GM23338 (cell line): ENCODE data around the gene LGR5. TPM values are rescaled to one million over a fixed set of nuclear protein-coding genes. Genes with fewer than 3 reads are reported as not detected.

Source experiments
- ATAC-seq: fragments of 200-7000 bp; cut with Tn5 transposase; 3 replicates; pipeline ENCODE4 v1.9.1; 2020
- DNase-seq: peaks from one replicate; pipeline ENCODE4 v3.0.0-alpha.2; 2015; ENCODE audit warnings: low spot score
- H2AFZ ChIP-seq: fragments of 200-600 bp; sonication (generic); 2 replicates; pipeline ENCODE4 v1.8.0; 2016; ENCODE audit warnings: antibody characterized with exemption, mild to moderate bottlenecking, moderate library complexity
- H3F3A ChIP-seq: fragments of 200-600 bp; sonication (generic); replicated peaks from 2 replicates; pipeline ENCODE4 v1.8.0; 2017; ENCODE audit warnings: antibody characterized with exemption, mixed run types, low read depth
- H3K27ac ChIP-seq: fragments of 200-600 bp; sonication (generic); 2 replicates; pipeline ENCODE4 v1.6.1; 2016; ENCODE audit warnings: low read depth
- H3K27me3 ChIP-seq: fragments of 200-600 bp; sonication (generic); 2 replicates; pipeline ENCODE4 v1.8.0; 2016; ENCODE audit warnings: mild to moderate bottlenecking, mixed run types, moderate library complexity; ENCODE audit not compliant: insufficient read depth
- H3K36me3 ChIP-seq: fragments of 200-600 bp; sonication (generic); 2 replicates; pipeline ENCODE4 v1.8.0; 2016; ENCODE audit warnings: mild to moderate bottlenecking; ENCODE audit not compliant: insufficient read depth
- H3K4me1 ChIP-seq: fragments of 200-600 bp; sonication (generic); 2 replicates; pipeline ENCODE4 v1.8.0; 2016; ENCODE audit warnings: mild to moderate bottlenecking, moderate library complexity; ENCODE audit not compliant: insufficient read depth
- H3K4me2 ChIP-seq: fragments of 200-600 bp; sonication (generic); 2 replicates; pipeline ENCODE4 v1.7.1; 2017; ENCODE audit warnings: mixed run types
- H3K4me3 ChIP-seq: fragments of 200-600 bp; sonication (generic); 2 replicates; pipeline ENCODE4 v1.6.1; 2016; ENCODE audit warnings: mixed run types
- H3K79me2 ChIP-seq: fragments of 200-600 bp; sonication (generic); replicated peaks from 2 replicates; pipeline ENCODE4 v1.8.0; 2017; ENCODE audit warnings: mild to moderate bottlenecking; ENCODE audit not compliant: insufficient read depth
- H3K9me2 ChIP-seq: fragments of 200-600 bp; sonication (generic); 2 replicates; pipeline ENCODE4 v1.8.0; 2017; ENCODE audit not compliant: insufficient read depth
- H4K20me1 ChIP-seq: fragments of 200-600 bp; sonication (generic); replicated peaks from 2 replicates; pipeline ENCODE4 v1.8.0; 2017; ENCODE audit warnings: mild to moderate bottlenecking; ENCODE audit not compliant: insufficient read depth
- H3K27ac Mint-ChIP-seq: 2 replicates; pipeline ENCODE4 v1.8.0; 2020; ENCODE audit warnings: inconsistent platforms, mild to moderate bottlenecking, moderate library complexity, mixed read lengths
- H3K27me3 Mint-ChIP-seq: 3 replicates; pipeline ENCODE4 v1.8.0; 2022; ENCODE audit warnings: low read depth, mild to moderate bottlenecking, moderate library complexity, mixed read lengths, inconsistent platforms; ENCODE audit not compliant: insufficient read depth, poor library complexity
- H3K36me3 Mint-ChIP-seq: 3 replicates; pipeline ENCODE4 v1.8.0; 2021; ENCODE audit warnings: low read depth, mild to moderate bottlenecking, inconsistent platforms, moderate library complexity, mixed read lengths
- H3K4me1 Mint-ChIP-seq: 3 replicates; pipeline ENCODE4 v1.8.0; 2020; ENCODE audit warnings: mild to moderate bottlenecking, inconsistent platforms, mixed read lengths
- H3K4me3 Mint-ChIP-seq: 3 replicates; pipeline ENCODE4 v1.8.0; 2021; ENCODE audit warnings: moderate library complexity, mild to moderate bottlenecking, inconsistent platforms, mixed read lengths
- H3K9me3 Mint-ChIP-seq: 3 replicates; pipeline ENCODE4 v1.8.0; 2020; ENCODE audit warnings: moderate library complexity, mild to moderate bottlenecking, inconsistent platforms, mixed read lengths
- CREB1 ChIP-seq: fragments of 250-450 bp; sonication (Bioruptor Pico); IDR thresholded peaks from 2 replicates; pipeline ENCODE4 v1.5.0; 2020; ENCODE audit warnings: low read depth, mild to moderate bottlenecking, moderate library complexity
- CTCF ChIP-seq, 2 experiments: fragments of 200-600 bp in 1 of 2; sonication (generic) in 1 of 2; conservative IDR thresholded peaks; 2 replicates each; pipeline versions ENCODE4 v1.5.1 to v1.6.1; 2016 to 2017; ENCODE audit warnings: antibody characterized with exemption in 2 of 2, low read depth in 2 of 2, mild to moderate bottlenecking in 2 of 2, moderate library complexity in 1 of 2
- ETS1 ChIP-seq: IDR thresholded peaks from 2 replicates; pipeline ENCODE4 v1.6.1; 2016; ENCODE audit warnings: antibody characterized with exemption
- EZH2 ChIP-seq: fragments of 200-600 bp; sonication (generic); IDR thresholded peaks from one replicate; pipeline ENCODE4 v1.8.0; 2017; ENCODE audit warnings: antibody characterized with exemption, mild to moderate bottlenecking, low read depth; ENCODE audit not compliant: unreplicated experiment
- EZH2phosphoT487 ChIP-seq: fragments of 200-600 bp; sonication (generic); IDR thresholded peaks from one replicate; pipeline ENCODE4 v1.8.1; 2018; ENCODE audit warnings: antibody characterized with exemption; ENCODE audit not compliant: unreplicated experiment
- JUNB ChIP-seq: IDR thresholded peaks from one replicate; pipeline ENCODE4 v1.6.1; 2016; ENCODE audit warnings: antibody characterized with exemption; ENCODE audit not compliant: unreplicated experiment
- NANOG ChIP-seq: IDR thresholded peaks from 2 replicates; pipeline ENCODE4 v1.6.1; 2016; ENCODE audit warnings: antibody characterized with exemption, borderline replicate concordance
- POLR2AphosphoS5 ChIP-seq: IDR thresholded peaks from 2 replicates; pipeline ENCODE4 v1.6.1; 2016; ENCODE audit warnings: antibody characterized with exemption, low read depth
- REST ChIP-seq: IDR thresholded peaks from one replicate; pipeline ENCODE4 v1.6.1; 2018; ENCODE audit warnings: antibody characterized with exemption; ENCODE audit not compliant: unreplicated experiment
- STAT1 ChIP-seq: IDR thresholded peaks from one replicate; pipeline ENCODE4 v1.6.1; 2016; ENCODE audit warnings: antibody characterized with exemption; ENCODE audit not compliant: unreplicated experiment
- ZNF114 ChIP-seq: fragments of 250-450 bp; sonication (Bioruptor Pico); IDR thresholded peaks from 2 replicates; pipeline ENCODE4 v1.5.0; 2020; ENCODE audit warnings: mild to moderate bottlenecking, moderate library complexity
- ZNF331 ChIP-seq: fragments of 250-450 bp; sonication (Bioruptor Pico); IDR thresholded peaks from 2 replicates; pipeline ENCODE4 v1.5.0; 2020; ENCODE audit warnings: low read depth, mild to moderate bottlenecking, moderate library complexity
- ZNF462 ChIP-seq: fragments of 250-450 bp; sonication (Bioruptor Pico); IDR thresholded peaks from 2 replicates; pipeline ENCODE4 v1.5.0; 2020; ENCODE audit warnings: mild to moderate bottlenecking, moderate library complexity
- polyA plus RNA-seq: library from polyadenylated mRNA; unstranded; fragments of >200 nt; fragmentation: Nextera tagmentation; extraction: Ambion mirVana; gene quantifications from 2 replicates; pipeline ENCODE4 v1.2.1, GENCODE V29; 2016
- total RNA-seq: library from RNA; depleted of rRNA; stranded (reverse); fragments of >200 nt; shearing (Covaris generic); gene quantifications from 2 replicates; pipeline ENCODE4 v1.2.3, GENCODE V29; 2014

Gene LGR5
- total and polyA plus RNA-seq, 2 experiments from 2014 or later: 0.17 to 0.26 TPM

GRCh38 chr12:71627438-71628002 is 187.9 kb downstream of the LGR5 start:
- no peaks in the 10 kb centered on the region for H3K9me2 ChIP-seq
- no peak overlapping the region for H3K27ac Mint-ChIP-seq
- peaks cover 71% of the 10 kb centered on the region; the same call in 2 of the 3 replicates for H3K36me3 Mint-ChIP-seq
- no peak overlapping the region for H2AFZ ChIP-seq
- H3F3A ChIP-seq: no peaks in the 10 kb centered on the region
- H3K4me3 Mint-ChIP-seq: no peak overlapping the region
- TF ChIP-seq ETS1 (no peak), POLR2AphosphoS5 (no peak), EZH2 (no peak), ZNF462 (CRISPR knock-in tag) (no peak), EZH2phosphoT487 (no peak), JUNB (no peak), CTCF (conservative IDR thresholded peaks at IDR 0.05; ENCODE audit: low read depth in 2 of 2) (no peak), REST (no peak), NANOG (no peak), CREB1 (CRISPR knock-in tag) (no peak), ZNF114 (no peak), STAT1 (no peak), ZNF331 (CRISPR knock-in tag) (no peak)
- H3K27ac ChIP-seq: no peak overlapping the region
- no peaks in the 10 kb centered on the region for H3K79me2 ChIP-seq
- H3K36me3 ChIP-seq: peaks cover 57% of the 10 kb centered on the region
- no peaks in the 10 kb centered on the region for H3K27me3 Mint-ChIP-seq
- DNase-seq: no peak
- ATAC-seq: no peak
- no peaks in the 10 kb centered on the region for H3K27me3 ChIP-seq
- H3K4me1 ChIP-seq: no peaks in the 10 kb centered on the region
- H3K4me3 ChIP-seq: no peak overlapping the region
- H3K4me2 ChIP-seq: no peak overlapping the region
- H4K20me1 ChIP-seq: no peaks in the 10 kb centered on the region
- H3K4me1 Mint-ChIP-seq: no peaks in the 10 kb centered on the region
- H3K9me3 Mint-ChIP-seq: no peaks in the 10 kb centered on the region
